ENCODE measurements around the gene BANF2.

BANF2 gene

DNA sequence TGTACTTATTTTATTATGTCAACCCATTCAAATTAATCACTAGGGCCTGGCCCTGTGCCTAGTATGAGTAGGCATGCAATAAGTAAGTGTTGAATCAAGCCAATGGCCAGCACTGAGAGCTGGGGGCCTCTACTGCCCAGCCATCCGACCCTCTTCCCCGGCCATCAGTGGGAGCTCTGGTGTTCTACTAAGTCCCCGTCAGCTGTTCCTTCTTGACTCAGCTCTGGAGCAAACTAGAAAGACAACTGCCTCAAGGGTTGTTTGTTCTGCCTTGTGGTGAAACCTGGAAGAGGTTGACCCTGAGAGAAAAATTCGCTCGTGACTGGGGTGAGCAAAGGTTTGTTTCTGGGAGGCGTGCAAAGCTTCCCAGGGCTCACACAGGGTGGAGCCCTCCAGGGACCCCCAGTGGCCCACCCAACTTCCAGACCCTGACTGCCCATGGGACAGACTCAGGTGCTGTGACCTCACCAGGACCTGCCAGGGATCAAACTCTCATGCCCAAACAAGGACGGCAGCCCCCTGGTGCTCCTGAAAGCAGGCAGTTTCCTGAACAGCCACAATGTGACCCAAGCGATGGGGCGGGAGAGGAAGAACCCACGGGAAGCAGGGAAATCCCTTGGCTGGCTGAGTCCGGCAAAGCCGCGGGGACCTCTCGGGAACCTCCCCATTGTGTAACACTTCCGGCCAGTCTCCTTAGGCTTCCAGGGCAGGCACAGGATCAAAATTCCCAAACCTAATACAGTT, 50.4 kb downstream of the BANF2 start:
- POLR2A ChIA-PET (ENCODE audit: low non-redundant PET), result no interaction called here
- H3K27ac ChIP-seq, result no peak overlapping the region
- CTCF ChIA-PET, result no interaction called here
- DNase-seq (ENCODE audit: low spot score), result no peak
- TF ChIP-seq, protein P1, sequence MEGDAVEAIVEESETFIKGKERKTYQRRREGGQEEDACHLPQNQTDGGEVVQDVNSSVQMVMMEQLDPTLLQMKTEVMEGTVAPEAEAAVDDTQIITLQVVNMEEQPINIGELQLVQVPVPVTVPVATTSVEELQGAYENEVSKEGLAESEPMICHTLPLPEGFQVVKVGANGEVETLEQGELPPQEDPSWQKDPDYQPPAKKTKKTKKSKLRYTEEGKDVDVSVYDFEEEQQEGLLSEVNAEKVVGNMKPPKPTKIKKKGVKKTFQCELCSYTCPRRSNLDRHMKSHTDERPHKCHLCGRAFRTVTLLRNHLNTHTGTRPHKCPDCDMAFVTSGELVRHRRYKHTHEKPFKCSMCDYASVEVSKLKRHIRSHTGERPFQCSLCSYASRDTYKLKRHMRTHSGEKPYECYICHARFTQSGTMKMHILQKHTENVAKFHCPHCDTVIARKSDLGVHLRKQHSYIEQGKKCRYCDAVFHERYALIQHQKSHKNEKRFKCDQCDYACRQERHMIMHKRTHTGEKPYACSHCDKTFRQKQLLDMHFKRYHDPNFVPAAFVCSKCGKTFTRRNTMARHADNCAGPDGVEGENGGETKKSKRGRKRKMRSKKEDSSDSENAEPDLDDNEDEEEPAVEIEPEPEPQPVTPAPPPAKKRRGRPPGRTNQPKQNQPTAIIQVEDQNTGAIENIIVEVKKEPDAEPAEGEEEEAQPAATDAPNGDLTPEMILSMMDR (conservative IDR thresholded peaks at IDR 0.05; ENCODE audit: low read depth), result no peak

DNA sequence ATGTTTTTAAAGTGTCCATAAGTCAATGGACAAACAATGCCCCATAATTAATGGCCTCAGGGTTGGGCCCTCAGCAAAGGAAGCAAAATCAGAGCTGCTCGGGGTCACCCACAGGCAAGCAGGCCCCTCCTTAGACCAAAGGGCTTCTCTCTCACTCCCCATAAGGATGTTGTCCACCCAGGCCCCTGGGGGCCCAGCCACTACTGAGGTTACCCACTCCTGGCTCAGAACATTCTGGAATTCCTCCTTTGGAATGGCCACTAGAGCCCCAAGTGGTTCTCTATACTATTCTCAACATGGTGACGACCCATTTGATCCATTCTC, 50.9 kb downstream of the BANF2 start:
- H3K27ac ChIP-seq, result no peak overlapping the region
- ChIA-PET POLR2A (ENCODE audit: low non-redundant PET) (no interaction called here), CTCF (interaction anchor here (0.5 kb wide), 1 partner anchor 873 kb away, joined by 4 read pairs; no protein-coding TSS in a partner anchor)
- TF ChIP-seq, protein P1 (conservative IDR thresholded peaks at IDR 0.05; ENCODE audit: low read depth), result no peak
- DNase-seq (ENCODE audit: low spot score), result no peak

DNA sequence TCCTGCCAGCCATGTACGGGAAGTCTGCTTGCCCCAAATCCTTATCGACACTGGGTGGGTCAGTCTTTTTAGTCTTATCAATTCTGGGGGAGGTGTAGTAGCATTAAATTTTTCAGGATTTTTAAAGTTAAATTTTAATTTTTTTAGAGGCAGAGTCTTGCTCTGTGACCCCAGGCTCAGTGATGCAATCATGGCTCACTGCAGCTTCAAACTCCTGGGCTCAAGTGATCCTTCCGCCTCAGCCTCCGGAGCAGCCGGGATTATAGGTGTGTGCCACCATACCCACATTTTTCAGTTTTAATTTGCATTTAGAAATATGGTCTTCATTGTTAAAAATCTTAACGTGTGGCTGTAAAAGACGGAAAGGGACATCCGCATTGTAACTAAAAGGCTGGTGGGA, 51.9 kb downstream of the BANF2 start:
- CTCF ChIA-PET, result no interaction called here
- POLR2A ChIA-PET (ENCODE audit: low non-redundant PET), result no interaction called here
- TF ChIP-seq, protein P1 (conservative IDR thresholded peaks at IDR 0.05; ENCODE audit: low read depth), result no peak
- no peak overlapping the region for H3K27ac ChIP-seq
- DNase-seq (ENCODE audit: low spot score), result no peak

DNA sequence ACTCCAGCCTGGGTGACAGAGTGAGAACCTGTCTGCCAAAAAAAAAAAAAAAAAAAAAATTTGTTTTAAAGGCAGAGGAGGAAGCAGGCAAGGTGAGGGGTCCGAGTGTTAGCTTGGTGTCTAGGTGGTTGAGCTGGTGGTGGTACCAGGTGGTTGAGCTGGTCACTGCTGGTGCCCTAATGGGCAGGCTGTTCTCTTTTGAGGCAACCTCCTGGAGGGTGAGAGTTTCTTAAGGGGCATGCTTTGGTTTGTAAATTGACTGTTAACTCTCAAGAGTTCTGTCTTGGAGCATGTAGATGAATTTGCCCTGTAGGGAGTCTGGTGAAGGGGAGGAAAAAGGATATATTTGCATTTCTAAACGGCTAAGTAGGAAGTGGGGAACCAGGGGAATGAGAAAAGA, 52.7 kb downstream of the BANF2 start:
- no peak for DNase-seq (ENCODE audit: low spot score)
- CTCF ChIA-PET, result no interaction called here
- TF ChIP-seq, protein P1 (conservative IDR thresholded peaks at IDR 0.05; ENCODE audit: low read depth), result no peak
- POLR2A ChIA-PET (ENCODE audit: low non-redundant PET), result no interaction called here
- no peak overlapping the region for H3K27ac ChIP-seq

DNA sequence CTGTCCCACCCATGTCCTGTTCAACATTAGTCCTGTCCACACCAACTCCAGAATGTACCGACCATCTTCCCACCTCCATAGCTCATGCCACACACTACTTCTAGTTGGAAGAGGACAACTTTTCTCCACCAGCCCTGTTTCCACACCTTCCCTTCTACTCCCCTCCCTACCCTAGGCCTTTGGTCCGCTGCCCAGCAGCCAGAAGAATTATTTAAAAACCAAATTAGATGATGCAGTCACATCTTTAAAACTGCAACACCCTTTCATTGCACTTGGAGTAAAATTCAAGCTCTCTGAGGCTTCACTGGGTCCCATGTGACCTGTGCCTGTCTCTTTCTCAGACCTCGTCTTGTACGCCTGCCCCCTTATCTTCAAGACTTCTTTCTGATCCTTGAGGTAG, 53.8 kb downstream of the BANF2 start:
- TF ChIP-seq, protein P1 (conservative IDR thresholded peaks at IDR 0.05; ENCODE audit: low read depth), result no peak
- DNase-seq (ENCODE audit: low spot score), result no peak
- no peak overlapping the region for H3K27ac ChIP-seq
- ChIA-PET CTCF (no interaction called here), POLR2A (ENCODE audit: low non-redundant PET) (no interaction called here)

DNA sequence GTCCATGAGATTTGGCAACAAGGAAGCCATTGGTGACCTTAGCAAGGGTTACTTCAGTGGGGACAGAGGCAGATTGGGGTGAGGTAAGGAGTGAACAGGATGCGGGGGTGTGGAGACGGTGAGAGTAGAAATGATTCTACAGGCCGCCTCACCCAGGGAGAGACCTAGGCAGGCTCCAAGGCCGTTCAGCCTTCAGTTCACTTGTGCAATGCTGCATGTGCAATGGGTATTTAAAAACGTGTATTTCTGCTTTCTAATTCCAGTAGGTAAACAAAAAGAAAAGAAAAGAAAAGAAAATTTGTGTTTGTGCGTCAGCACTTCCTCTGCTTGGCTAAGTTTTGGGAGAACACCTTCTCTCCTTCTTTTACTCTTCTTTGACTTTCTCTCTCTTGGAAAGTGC, 56.8 kb downstream of the BANF2 start:
- CTCF ChIA-PET, result interaction anchor here (0.6 kb wide), 1 partner anchor 18 kb away, joined by 3 read pairs; no protein-coding TSS in a partner anchor
- no peak for DNase-seq (ENCODE audit: low spot score)
- POLR2A ChIA-PET (ENCODE audit: low non-redundant PET), result no interaction called here
- TF ChIP-seq, protein P1 (conservative IDR thresholded peaks at IDR 0.05; ENCODE audit: low read depth), result no peak
- H3K27ac ChIP-seq, result no peak overlapping the region
